GM12873 (cell line): ENCODE results near the gene XAB2.

Experiments used
- TF ChIP-seq, protein P1 (sequence below): IDR thresholded peaks from 2 replicates; pipeline ENCODE4 v1.5.1; 2012; ENCODE audit warnings: low read depth, mild to moderate bottlenecking, moderate library complexity, low read length, control low read depth; ENCODE audit not compliant: insufficient read depth; ENCODE audit errors: missing control alignments

XAB2 gene

DNA sequence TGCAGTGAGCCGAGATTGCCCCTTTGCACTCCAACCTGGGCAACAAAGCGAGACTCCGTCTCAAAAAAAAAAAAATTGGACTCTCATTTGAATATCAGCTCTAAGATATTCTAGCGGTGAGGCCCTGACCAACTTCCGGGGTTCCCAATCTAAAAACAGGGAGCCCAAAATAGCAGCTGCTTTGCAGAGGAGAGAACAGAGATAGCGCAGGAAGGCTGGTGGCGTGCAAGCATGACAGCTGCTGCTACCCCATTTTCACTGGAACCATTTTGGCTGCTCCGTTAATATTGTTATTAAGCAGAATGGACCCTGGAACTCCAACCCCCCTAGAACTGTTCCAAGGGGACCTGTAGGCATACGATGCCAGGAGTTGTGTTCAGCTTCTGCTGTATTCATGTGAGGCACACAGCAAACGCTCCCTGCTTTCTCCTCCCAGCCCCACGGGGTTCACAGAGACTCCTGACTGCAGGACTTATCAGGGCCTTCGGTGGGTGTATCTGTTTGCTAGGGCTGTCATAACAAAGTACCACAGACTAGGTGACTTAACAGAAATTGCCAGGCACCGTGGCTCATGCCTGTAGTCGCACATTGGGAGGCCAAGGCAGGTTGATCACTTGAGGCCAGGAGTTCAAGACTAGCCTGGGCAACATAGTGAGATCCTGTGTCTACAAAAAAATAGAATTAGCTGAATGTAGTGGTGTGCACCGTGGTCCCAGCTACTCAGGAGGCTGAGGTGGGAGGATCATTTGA is 19.1 kb upstream of the XAB2 start:
- TF ChIP-seq, protein P1, sequence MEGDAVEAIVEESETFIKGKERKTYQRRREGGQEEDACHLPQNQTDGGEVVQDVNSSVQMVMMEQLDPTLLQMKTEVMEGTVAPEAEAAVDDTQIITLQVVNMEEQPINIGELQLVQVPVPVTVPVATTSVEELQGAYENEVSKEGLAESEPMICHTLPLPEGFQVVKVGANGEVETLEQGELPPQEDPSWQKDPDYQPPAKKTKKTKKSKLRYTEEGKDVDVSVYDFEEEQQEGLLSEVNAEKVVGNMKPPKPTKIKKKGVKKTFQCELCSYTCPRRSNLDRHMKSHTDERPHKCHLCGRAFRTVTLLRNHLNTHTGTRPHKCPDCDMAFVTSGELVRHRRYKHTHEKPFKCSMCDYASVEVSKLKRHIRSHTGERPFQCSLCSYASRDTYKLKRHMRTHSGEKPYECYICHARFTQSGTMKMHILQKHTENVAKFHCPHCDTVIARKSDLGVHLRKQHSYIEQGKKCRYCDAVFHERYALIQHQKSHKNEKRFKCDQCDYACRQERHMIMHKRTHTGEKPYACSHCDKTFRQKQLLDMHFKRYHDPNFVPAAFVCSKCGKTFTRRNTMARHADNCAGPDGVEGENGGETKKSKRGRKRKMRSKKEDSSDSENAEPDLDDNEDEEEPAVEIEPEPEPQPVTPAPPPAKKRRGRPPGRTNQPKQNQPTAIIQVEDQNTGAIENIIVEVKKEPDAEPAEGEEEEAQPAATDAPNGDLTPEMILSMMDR: no peak

GRCh38 chr19:7647156-7647555 is 17.8 kb upstream of the XAB2 start:
- TF ChIP-seq, protein P1: no peak

- TF ChIP-seq, protein P1: no peak
Measured at GRCh38 chr19:7646426-7646700, 17.0 kb upstream of the XAB2 start.

DNA sequence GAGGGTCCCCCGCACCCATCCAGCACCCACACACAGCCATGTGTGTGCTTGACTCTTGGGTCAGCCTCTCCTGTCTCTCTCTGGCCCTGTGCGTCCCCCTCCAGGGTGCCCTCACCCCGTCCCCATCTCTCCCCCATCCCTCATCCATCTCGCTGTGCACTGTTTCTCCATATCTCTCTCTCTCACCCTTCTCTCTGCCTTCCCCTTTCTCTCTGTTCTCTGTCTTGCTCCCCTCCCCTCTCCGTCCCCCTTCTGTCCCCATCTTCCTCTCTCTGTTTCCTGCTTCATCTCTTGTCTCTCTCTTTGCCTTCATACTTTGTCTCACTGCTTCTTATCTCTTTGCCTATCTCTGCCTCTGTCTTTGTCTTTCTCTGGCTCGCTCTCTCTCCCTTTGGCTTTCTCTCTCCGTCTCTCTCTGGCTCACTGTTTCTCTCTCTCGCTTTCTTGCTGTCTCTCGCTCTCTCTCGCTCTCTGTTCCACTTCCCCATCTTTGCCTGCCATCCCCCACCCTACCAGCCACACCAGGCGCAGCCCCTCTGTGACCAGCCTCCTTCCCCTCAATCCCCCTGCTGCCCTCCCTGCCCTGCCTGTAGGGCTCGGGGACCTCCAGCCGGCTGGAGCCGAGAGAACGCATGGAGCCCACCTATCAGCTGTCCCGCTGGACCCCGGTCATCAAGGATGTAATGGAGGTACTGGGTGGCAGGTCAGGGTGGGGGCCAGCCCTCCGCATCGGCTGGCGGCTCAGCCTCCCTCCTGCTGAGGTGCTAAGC is 16.5 kb upstream of the XAB2 start:
- TF ChIP-seq, protein P1: no peak

DNA sequence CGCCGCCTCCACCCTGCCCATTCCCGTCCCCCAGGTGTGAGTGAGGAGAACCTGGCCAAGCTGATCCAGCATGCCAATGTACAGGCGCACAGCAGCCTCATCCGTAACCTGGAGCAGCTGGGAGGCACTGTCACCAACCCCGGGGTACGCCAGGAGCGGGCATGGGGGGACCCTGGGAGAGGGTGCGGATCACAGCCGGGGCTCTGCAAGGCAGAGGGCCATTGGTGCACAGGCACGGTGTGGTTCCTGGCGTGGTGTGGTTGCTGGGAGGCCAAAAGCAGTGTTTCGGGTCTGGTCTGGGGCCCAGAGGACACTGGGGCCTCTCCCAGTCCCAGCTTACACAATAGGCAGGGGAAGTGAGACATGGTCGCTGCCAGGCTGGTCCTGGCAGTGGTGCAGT is 15.8 kb upstream of the XAB2 start:
- TF ChIP-seq, protein P1: no peak

- TF ChIP-seq, protein P1: no peak
Measured at GRCh38 chr19:7644550-7644877, 15.2 kb upstream of the XAB2 start.

GRCh38 chr19:7643031-7643415 is 13.7 kb upstream of the XAB2 start:
- TF ChIP-seq, protein P1: no peak
